ENCODE results near the gene OAF.

Gene OAF

GRCh38 chr11:120182790-120183491 lies 27.9 kb upstream of the OAF start:
- TF ChIP-seq CTCF (IDR thresholded peaks at IDR 0.05; ENCODE audit: insufficient read depth, low read length, poor library complexity, severe bottlenecking) = peak; percentile 27
- H3K36me3 ChIP-seq (ENCODE audit: control insufficient read depth, insufficient read depth, low read length) = no peaks in the 10 kb centered on the region
- H3K27me3 ChIP-seq (replicated peaks; ENCODE audit: control insufficient read depth, insufficient read depth, low read length) = peaks cover 3% of the 10 kb centered on the region; the same call in 1 of the 2 replicates
- H3K4me3 ChIP-seq (replicated peaks; ENCODE audit: low read depth, low read length) = no peak overlapping the region
- no peak for DNase-seq (ENCODE audit: extremely low read depth, insufficient read length)

- Histone ChIP-seq H3K4me3 (replicated peaks; ENCODE audit: low read depth, low read length) (no peak overlapping the region), H3K27me3 (replicated peaks; ENCODE audit: control insufficient read depth, insufficient read depth, low read length) (peaks cover 3% of the 10 kb centered on the region; the same call in 1 of the 2 replicates), H3K36me3 (ENCODE audit: control insufficient read depth, insufficient read depth, low read length) (no peaks in the 10 kb centered on the region)
- no peak for TF ChIP-seq CTCF (IDR thresholded peaks at IDR 0.05; ENCODE audit: insufficient read depth, low read length, poor library complexity, severe bottlenecking)
- no peak for DNase-seq (ENCODE audit: extremely low read depth, insufficient read length)
Observed at GRCh38 chr11:120183701-120184141, 27.1 kb upstream of the OAF start.

GRCh38 chr11:120184371-120184945 lies 26.4 kb upstream of the OAF start:
- no peak for TF ChIP-seq CTCF (IDR thresholded peaks at IDR 0.05; ENCODE audit: insufficient read depth, low read length, poor library complexity, severe bottlenecking)
- H3K4me3 ChIP-seq (replicated peaks; ENCODE audit: low read depth, low read length) = no peak overlapping the region
- H3K27me3 ChIP-seq (replicated peaks; ENCODE audit: control insufficient read depth, insufficient read depth, low read length) = peaks cover 4% of the 10 kb centered on the region; the same call in 1 of the 2 replicates
- no peak for DNase-seq (ENCODE audit: extremely low read depth, insufficient read length)
- H3K36me3 ChIP-seq (ENCODE audit: control insufficient read depth, insufficient read depth, low read length) = no peaks in the 10 kb centered on the region

GRCh38 chr11:120184946-120185705 lies 25.7 kb upstream of the OAF start:
- Histone ChIP-seq H3K4me3 (replicated peaks; ENCODE audit: low read depth, low read length) (no peak overlapping the region), H3K36me3 (ENCODE audit: control insufficient read depth, insufficient read depth, low read length) (no peaks in the 10 kb centered on the region), H3K27me3 (replicated peaks; ENCODE audit: control insufficient read depth, insufficient read depth, low read length) (peaks cover 4% of the 10 kb centered on the region; the same call in 1 of the 2 replicates)
- no peak for DNase-seq (ENCODE audit: extremely low read depth, insufficient read length)
- no peak for TF ChIP-seq CTCF (IDR thresholded peaks at IDR 0.05; ENCODE audit: insufficient read depth, low read length, poor library complexity, severe bottlenecking)

GRCh38 chr11:120185706-120186455 lies 25.0 kb upstream of the OAF start:
- no peak for DNase-seq (ENCODE audit: extremely low read depth, insufficient read length)
- no peaks in the 10 kb centered on the region for H3K36me3 ChIP-seq (ENCODE audit: control insufficient read depth, insufficient read depth, low read length)
- no peak for TF ChIP-seq CTCF (IDR thresholded peaks at IDR 0.05; ENCODE audit: insufficient read depth, low read length, poor library complexity, severe bottlenecking)
- no peak overlapping the region for H3K4me3 ChIP-seq (replicated peaks; ENCODE audit: low read depth, low read length)
- H3K27me3 ChIP-seq (replicated peaks; ENCODE audit: control insufficient read depth, insufficient read depth, low read length) = peaks cover 4% of the 10 kb centered on the region; the same call in 1 of the 2 replicates
